Body of pancreas (tissue), 4 donors: ENCODE data around the gene PLS1. TPM values are rescaled to one million over a fixed set of nuclear protein-coding genes. Genes with fewer than 3 reads are reported as not detected.
"Not testable (repeated sequence)": the region's sequence is repeated elsewhere in the genome, so short reads cannot be mapped to it uniquely, and the experiment has no call there.

Experiments used
- ATAC-seq: fragments of 150-250 bp; one replicate; pipeline ENCODE4 v1.9.1; 2016
- DNase-seq, 4 donors: peaks; one replicate each; pipeline ENCODE4 v3.0.0-alpha.2; 2019
- H3K27ac ChIP-seq, 4 donors: fragments of 200-600 bp; sonication (generic); 1 replicate in 3 of 4; 2 replicates in 1 of 4; pipeline versions ENCODE4 v1.5.1 to v1.6.1; 2016 to 2019; ENCODE audit warnings: mild to moderate bottlenecking in 1 of 4, mixed read lengths in 1 of 4, moderate library complexity in 1 of 4
- H3K27me3 ChIP-seq, 2 donors: fragments of 200-600 bp; sonication (generic); one replicate each; pipeline ENCODE4 v1.6.0; 2016; ENCODE audit warnings: mild to moderate bottlenecking in 1 of 2
- H3K36me3 ChIP-seq, 2 donors: fragments of 200-600 bp; sonication (generic); replicated peaks in 1 of 2; 2 replicates each; pipeline ENCODE4 v1.5.1; 2016; ENCODE audit warnings: low read depth in 2 of 2; ENCODE audit not compliant: insufficient read depth in 1 of 2
- H3K4me1 ChIP-seq: fragments of 200-600 bp; sonication (generic); one replicate; pipeline ENCODE4 v1.6.0; 2016
- H3K4me3 ChIP-seq, 2 donors: fragments of 200-600 bp; sonication (generic); 1 replicate in 1 of 2; 2 replicates in 1 of 2; pipeline ENCODE4 v1.5.1; 2016 to 2019
- H3K9me3 ChIP-seq, 3 donors: fragments of 200-600 bp; sonication (generic); 1 replicate in 2 of 3; 2 replicates in 1 of 3; pipeline ENCODE4 v1.5.1; 2016
- CTCF ChIP-seq, 7 experiments: fragments of 450-650 bp in 4 of 7; fragments of 200-600 bp in 3 of 7; sonication (generic) in 3 of 7; IDR thresholded peaks; one replicate each; pipeline ENCODE4 v1.5.1; 2016 to 2019; ENCODE audit warnings: antibody characterized with exemption in 7 of 7
- POLR2A ChIP-seq, 3 donors: fragments of 450-650 bp; IDR thresholded peaks; one replicate each; pipeline ENCODE4 v1.6.1; 2016; ENCODE audit warnings: antibody characterized with exemption in 3 of 3, mild to moderate bottlenecking in 2 of 3
- WGBS, 2 donors: methylation state at CpG; one replicate each; pipeline ENCODE4 v1.1.5; 2017; 5-methylcytosine and 5-hydroxymethylcytosine counted together
- intact Hi-C: fragments of 100-400 bp; cut with DNase I; formaldehyde crosslinking; loops from one replicate; pipeline ENCODE4 v1.15.1; 2023
- total RNA-seq, 2 donors: library from RNA; depleted of rRNA; stranded (reverse); fragments of >200 nt; gene quantifications; one replicate each; pipeline ENCODE4 v1.1.0, GENCODE V29; 2016

Gene PLS1
- total RNA-seq, 2 donors from 2014 or later: 6.3 to 21.8 TPM

- Histone ChIP-seq H3K4me1 (no peaks in the 10 kb centered on the region), H3K36me3 (no peaks in the 10 kb centered on the region), H3K4me3 (no peak overlapping the region), H3K9me3 (no peaks in the 10 kb centered on the region), H3K27me3 (no peaks in the 10 kb centered on the region), H3K27ac (no peak overlapping the region)
- ATAC-seq (no peak), DNase-seq (no peak)
- no peak for TF ChIP-seq CTCF (IDR thresholded peaks at IDR 0.05)
- TF ChIP-seq POLR2A (IDR thresholded peaks at IDR 0.05): no peak
- intact Hi-C loops: no loop called here
- WGBS, 2 donors: 86 to 92% methylated on average over 7 of the region's 7 CpGs
Observed at GRCh38 chr3:142706321-142707127, 110.3 kb downstream of the PLS1 start.

- WGBS, 2 donors: 94 to 99% methylated on average over 5 of the region's 5 CpGs
- intact Hi-C loops: no loop called here
- no peak for DNase-seq
- Histone ChIP-seq H3K27ac (no peak overlapping the region), H3K9me3 (no peaks in the 10 kb centered on the region), H3K4me3 (no peak overlapping the region), H3K4me1 (no peaks in the 10 kb centered on the region), H3K36me3 (no peaks in the 10 kb centered on the region), H3K27me3 (no peaks in the 10 kb centered on the region)
- no peak for TF ChIP-seq POLR2A (IDR thresholded peaks at IDR 0.05)
- no peak for TF ChIP-seq CTCF (IDR thresholded peaks at IDR 0.05)
- no peak for ATAC-seq
Observed at GRCh38 chr3:142709207-142709606, 113.0 kb downstream of the PLS1 start.

- H3K4me3 ChIP-seq, H3K4me1 ChIP-seq, DNase-seq, H3K36me3 ChIP-seq, H3K9me3 ChIP-seq, H3K27me3 ChIP-seq, intact Hi-C loops, ATAC-seq, H3K27ac ChIP-seq: not testable (repeated sequence)
- 93 to 100% methylated on average over 3 of the region's 3 CpGs for WGBS, 2 donors
Observed at GRCh38 chr3:142714882-142715281, 118.7 kb downstream of the PLS1 start.

- Histone ChIP-seq H3K27ac (no peak overlapping the region), H3K36me3 (no peaks in the 10 kb centered on the region), H3K4me1 (no peaks in the 10 kb centered on the region), H3K9me3 (no peaks in the 10 kb centered on the region), H3K27me3 (no peaks in the 10 kb centered on the region), H3K4me3 (no peak overlapping the region)
- WGBS, 2 donors: 90 to 92% methylated on average over 4 of the region's 4 CpGs
- DNase-seq: no peak
- no peak for ATAC-seq
- TF ChIP-seq POLR2A (IDR thresholded peaks at IDR 0.05) (no peak), CTCF (IDR thresholded peaks at IDR 0.05) (no peak)
- intact Hi-C loops: no loop called here
Observed at GRCh38 chr3:142716102-142716501, 119.9 kb downstream of the PLS1 start.

GRCh38 chr3:142723665-142723967 lies 127.4 kb downstream of the PLS1 start:
- 0% methylated on average over 9 to 10 of the region's 10 CpGs for WGBS, 2 donors
- H3K27ac ChIP-seq: peak overlapping the region in 3 of 4 donors; percentile 44 to 77 (median 66)
- intact Hi-C loops: no loop called here

More at GRCh38 chr3:142723665-142723967, 127.4 kb downstream of the PLS1 start:
- H3K36me3 ChIP-seq: no peaks in the 10 kb centered on the region
- ATAC-seq: peak; percentile 12
- no peaks in the 10 kb centered on the region for H3K9me3 ChIP-seq
- peaks cover 10% of the 10 kb centered on the region for H3K4me1 ChIP-seq
- peak overlapping the region in 1 of 2 donors; percentile 65 for H3K4me3 ChIP-seq
- H3K27me3 ChIP-seq: no peaks in the 10 kb centered on the region
- DNase-seq: no peak
- TF ChIP-seq POLR2A (IDR thresholded peaks at IDR 0.05) (no peak), CTCF (IDR thresholded peaks at IDR 0.05) (no peak)
